GM19468 (cell line): ENCODE measurements around the gene CENPT.
"Not testable (repeated sequence)": the region's sequence is repeated elsewhere in the genome, so short reads cannot be mapped to it uniquely, and the experiment has no call there.

ENCODE experiments used
- ATAC-seq: cut with Tn5 transposase; IDR thresholded peaks from one replicate; pipeline ENCODE4 v1.9.1; 2021; ENCODE audit warnings: mild to moderate bottlenecking, moderate library complexity, moderate number of reproducible peaks; ENCODE audit not compliant: unreplicated experiment; ENCODE audit errors: extremely low read depth

Gene CENPT

GRCh38 chr16:67877064-67877463, 29.6 kb upstream of the CENPT start:
- ATAC-seq, result no peak

GRCh38 chr16:67874372-67874771, 26.9 kb upstream of the CENPT start:
- ATAC-seq, result no peak

GRCh38 chr16:67873435-67874370, 26.2 kb upstream of the CENPT start:
- no peak for ATAC-seq

- ATAC-seq, result no peak
Measured at GRCh38 chr16:67872631-67873434, 25.3 kb upstream of the CENPT start, which contains the start of gene EDC4. TSS of gene EDC4 (plus strand) at chr16:67873052. CDS start at chr16:67873262, 210 bp downstream.

GRCh38 chr16:67872131-67872630, 24.7 kb upstream of the CENPT start:
- no peak for ATAC-seq

- no peak for ATAC-seq
Measured at GRCh38 chr16:67871256-67871655, 23.8 kb upstream of the CENPT start.

- ATAC-seq, result no peak
Measured at GRCh38 chr16:67869653-67870052, 22.2 kb upstream of the CENPT start.

- ATAC-seq, result no peak
Measured at GRCh38 chr16:67868290-67868689, 20.8 kb upstream of the CENPT start.

- ATAC-seq, result no peak
Measured at GRCh38 chr16:67865318-67865717, 17.8 kb upstream of the CENPT start.

GRCh38 chr16:67864594-67864993, 17.1 kb upstream of the CENPT start:
- ATAC-seq, result no peak

- ATAC-seq, result not testable (repeated sequence)
Measured at GRCh38 chr16:67864044-67864443, 16.6 kb upstream of the CENPT start.

- no peak for ATAC-seq
Measured at GRCh38 chr16:67862623-67863583, 15.4 kb upstream of the CENPT start.

- no peak for ATAC-seq
Measured at GRCh38 chr16:67861877-67862276, 14.4 kb upstream of the CENPT start.

GRCh38 chr16:67860589-67861398, 13.3 kb upstream of the CENPT start:
- no peak for ATAC-seq

GRCh38 chr16:67858500-67858899, 11.0 kb upstream of the CENPT start:
- no peak for ATAC-seq

GRCh38 chr16:67857547-67858233, 10.2 kb upstream of the CENPT start:
- no peak for ATAC-seq

GRCh38 chr16:67856927-67857546, 9.5 kb upstream of the CENPT start:
- ATAC-seq, result no peak

GRCh38 chr16:67855789-67856188, 8.3 kb upstream of the CENPT start:
- no peak for ATAC-seq
